HG03378 (cell line): ENCODE results near the gene CMTM4.
"Not testable (repeated sequence)": the region's sequence is repeated elsewhere in the genome, so short reads cannot be mapped to it uniquely, and the experiment has no call there.

Experiments
- ATAC-seq: cut with Tn5 transposase; IDR thresholded peaks from one replicate; pipeline ENCODE4 v1.9.1; 2021; ENCODE audit warnings: mild to moderate bottlenecking, moderate library complexity; ENCODE audit not compliant: unreplicated experiment

CMTM4 gene

GRCh38 chr16:66649167-66649566, 47.4 kb downstream of the CMTM4 start:
- ATAC-seq = no peak

- ATAC-seq = no peak
Measured at GRCh38 chr16:66647866-66648265, 48.7 kb downstream of the CMTM4 start.

GRCh38 chr16:66641387-66641786, 55.2 kb downstream of the CMTM4 start:
- no peak for ATAC-seq

- no peak for ATAC-seq
Measured at GRCh38 chr16:66640724-66641314, 55.7 kb downstream of the CMTM4 start.

- ATAC-seq = no peak
Measured at GRCh38 chr16:66639091-66639885, 57.3 kb downstream of the CMTM4 start.

- no peak for ATAC-seq
Measured at GRCh38 chr16:66637806-66638205, 58.7 kb downstream of the CMTM4 start.

GRCh38 chr16:66636199-66636598, 60.3 kb downstream of the CMTM4 start:
- no peak for ATAC-seq

- ATAC-seq = no peak
Measured at GRCh38 chr16:66635406-66635805, 61.1 kb downstream of the CMTM4 start.

- no peak for ATAC-seq
Measured at GRCh38 chr16:66634527-66635196, 61.9 kb downstream of the CMTM4 start.

- ATAC-seq = not testable (repeated sequence)
Measured at GRCh38 chr16:66631558-66631957, 65.0 kb downstream of the CMTM4 start.

- not testable (repeated sequence) for ATAC-seq
Measured at GRCh38 chr16:66630561-66631260, 65.8 kb downstream of the CMTM4 start.

- ATAC-seq = no peak
Measured at GRCh38 chr16:66629856-66630255, 66.7 kb downstream of the CMTM4 start.

- ATAC-seq = not testable (repeated sequence)
Measured at GRCh38 chr16:66627611-66628378, 68.7 kb downstream of the CMTM4 start.

GRCh38 chr16:66623755-66624154, 72.8 kb downstream of the CMTM4 start:
- no peak for ATAC-seq

- no peak for ATAC-seq
Measured at GRCh38 chr16:66622863-66623262, 73.7 kb downstream of the CMTM4 start.

- no peak for ATAC-seq
Measured at GRCh38 chr16:66621973-66622372, 74.6 kb downstream of the CMTM4 start.

GRCh38 chr16:66620429-66620795, 76.1 kb downstream of the CMTM4 start:
- no peak for ATAC-seq

GRCh38 chr16:66619534-66620428, 76.8 kb downstream of the CMTM4 start:
- ATAC-seq = no peak

GRCh38 chr16:66618588-66619375, 77.8 kb downstream of the CMTM4 start:
- no peak for ATAC-seq
